Left lobe of liver (tissue), 2 donors: Measurements from ENCODE around the gene LRRC32. TPM values are rescaled to one million over a fixed set of nuclear protein-coding genes. Genes with fewer than 3 reads are reported as not detected.

Source experiments
- ATAC-seq: fragments of 200-7000 bp; cut with Tn5 transposase; one replicate; pipeline ENCODE4 v1.9.1; 2020; ENCODE audit warnings: mild to moderate bottlenecking, moderate library complexity
- DNase-seq: peaks from one replicate; pipeline ENCODE4 v3.0.0-alpha.2; 2020; ENCODE audit warnings: low spot score
- total RNA-seq: library from RNA; stranded (reverse); gene quantifications from one replicate; pipeline ENCODE4 v1.2.1, GENCODE V29; 2021
- donor health status: DM: no; HTN: no; CAD: no; lungs with moderate emphysema.
- donor health status: DM: no; HTN: yes; CAD: no.

Gene LRRC32
- total RNA-seq, 1 donor from 2014 or later, result 10.5 TPM

DNA sequence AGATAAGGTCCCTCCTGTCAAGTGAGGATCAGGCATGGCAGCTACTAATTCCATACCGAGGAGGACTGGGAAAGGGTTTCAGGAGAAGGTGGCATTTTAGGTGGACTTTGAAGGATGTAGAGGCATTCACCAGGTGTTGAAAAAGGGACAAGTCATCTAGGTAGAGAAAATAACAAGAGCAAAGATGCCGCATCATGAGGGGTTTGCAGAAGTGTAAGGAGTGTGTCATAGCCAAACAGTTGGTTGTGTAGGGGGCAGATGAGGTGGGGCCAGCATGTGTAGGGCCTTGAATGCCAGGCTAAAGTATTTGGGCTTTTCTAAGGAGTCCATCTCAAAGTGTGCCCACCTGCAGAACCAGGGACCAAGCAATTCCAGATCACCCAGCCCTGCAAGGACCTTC, 11.6 kb upstream of the LRRC32 start:
- DNase-seq (no peak), ATAC-seq (no peak)

DNA sequence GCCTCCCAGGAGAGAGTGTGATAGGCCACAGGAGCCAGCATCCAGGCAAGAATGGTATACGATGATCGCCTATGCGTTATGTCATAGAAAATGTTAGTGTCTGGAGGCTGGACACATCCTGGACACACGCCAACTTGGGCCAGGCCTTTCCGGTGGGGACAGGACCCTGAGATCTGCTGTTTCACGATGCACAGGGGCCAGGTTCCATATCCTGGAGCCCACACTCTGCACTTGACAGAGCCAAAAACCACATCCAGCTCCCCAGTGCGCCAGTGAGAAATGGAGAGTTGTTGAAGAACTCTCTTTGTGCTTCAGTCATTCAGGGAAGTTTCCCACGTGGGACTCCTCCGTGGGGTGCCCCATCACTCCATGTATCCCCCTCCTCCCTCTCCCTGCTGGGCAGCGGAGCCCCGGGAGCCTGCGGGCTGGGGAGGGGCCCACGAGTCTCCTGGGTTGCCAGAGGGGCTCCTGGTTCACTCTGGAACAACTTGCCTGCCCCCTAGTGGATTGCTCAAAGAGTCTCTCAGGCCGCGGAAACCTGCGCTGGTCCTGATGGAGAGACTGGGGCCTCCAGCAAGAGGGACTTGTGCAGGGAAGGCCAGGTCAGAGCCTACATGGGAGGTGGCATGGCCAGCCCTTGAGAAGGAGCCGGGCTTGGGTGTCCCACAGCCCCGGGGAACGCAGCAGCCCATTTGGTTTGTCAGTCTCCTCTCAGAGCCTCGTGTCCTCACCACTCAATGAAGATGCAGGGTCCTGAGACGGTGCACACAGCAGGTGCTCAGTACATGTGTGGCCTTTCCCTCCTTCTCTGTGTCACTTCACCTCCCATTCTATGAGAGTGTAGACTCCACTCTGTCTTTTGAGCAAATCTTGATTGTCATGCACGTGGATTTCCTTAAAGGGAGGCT, 10.2 kb upstream of the LRRC32 start:
- ATAC-seq (peak; percentile 83), DNase-seq (peak; percentile 67)

DNA sequence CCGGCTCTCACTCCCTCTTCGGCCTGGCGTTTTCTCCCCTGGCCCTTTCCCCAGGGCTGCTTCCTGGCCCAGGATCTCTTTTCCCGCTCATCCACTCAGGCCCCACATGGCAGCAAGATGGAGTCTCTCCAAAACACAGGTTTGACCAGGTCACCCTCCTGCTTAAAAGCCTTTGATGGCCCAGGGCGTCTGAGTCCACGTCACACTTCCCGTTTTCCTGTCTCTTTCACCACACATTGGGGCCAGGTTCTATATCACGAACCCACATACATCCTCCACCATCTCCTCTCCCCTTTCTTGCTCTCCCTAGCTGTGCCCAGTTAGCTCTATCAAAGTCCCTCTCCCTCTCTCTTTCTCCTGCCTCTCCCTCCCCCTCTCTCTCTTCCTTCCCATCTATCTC, 7.8 kb upstream of the LRRC32 start:
- ATAC-seq (no peak), DNase-seq (no peak)

DNA sequence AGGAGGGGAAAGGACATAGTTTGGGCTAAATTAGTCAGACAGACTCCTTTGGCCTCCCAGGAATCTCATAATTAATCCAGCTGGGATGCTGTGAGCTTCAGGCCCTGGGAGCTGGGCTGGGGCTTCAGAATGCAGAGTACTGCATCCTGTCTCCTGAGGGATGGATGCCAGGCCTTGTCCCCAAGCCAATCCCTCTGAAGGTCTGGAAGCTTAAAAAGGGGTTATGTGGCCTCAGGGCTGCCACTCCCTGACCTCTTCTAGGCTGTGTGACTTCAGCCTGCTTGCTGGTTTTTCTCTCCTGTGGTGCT, 6.9 kb upstream of the LRRC32 start:
- DNase-seq (no peak), ATAC-seq (no peak)

DNA sequence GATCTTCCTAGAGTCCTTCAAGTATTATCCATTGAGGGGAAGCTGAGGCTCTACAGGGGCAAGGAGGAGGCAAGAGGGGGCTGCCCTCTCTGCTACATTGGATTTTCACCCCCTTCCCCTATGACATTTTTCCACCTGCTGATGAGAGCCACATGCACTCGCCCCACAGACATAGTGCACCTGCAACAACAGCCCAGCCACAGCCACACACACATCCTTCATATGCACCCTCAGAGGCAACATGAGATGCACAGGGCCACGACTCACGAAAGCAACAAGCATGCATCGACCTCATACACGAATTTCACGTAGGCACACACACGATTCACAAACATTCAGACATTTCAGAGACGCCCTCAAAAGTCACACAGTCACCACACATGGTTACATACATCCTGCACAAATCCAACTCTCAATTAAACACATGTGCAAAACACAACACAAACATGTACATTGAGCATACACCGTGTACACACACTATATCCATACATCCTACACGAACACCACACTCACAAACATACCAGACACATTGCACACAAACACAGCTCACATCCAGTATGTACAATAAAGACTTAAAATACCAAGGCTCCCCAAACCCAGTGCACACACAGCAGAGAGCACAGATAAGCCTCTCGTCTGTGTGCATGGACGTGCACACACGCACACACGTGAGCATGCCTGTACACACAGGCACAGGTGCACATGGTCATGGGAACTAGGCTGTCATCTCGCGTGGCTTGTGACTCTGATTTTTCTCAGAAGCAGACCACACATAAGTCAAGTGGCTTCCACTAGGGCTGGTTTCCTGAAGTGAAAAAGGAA, 6.3 kb upstream of the LRRC32 start:
- no peak for DNase-seq
- no peak for ATAC-seq

DNA sequence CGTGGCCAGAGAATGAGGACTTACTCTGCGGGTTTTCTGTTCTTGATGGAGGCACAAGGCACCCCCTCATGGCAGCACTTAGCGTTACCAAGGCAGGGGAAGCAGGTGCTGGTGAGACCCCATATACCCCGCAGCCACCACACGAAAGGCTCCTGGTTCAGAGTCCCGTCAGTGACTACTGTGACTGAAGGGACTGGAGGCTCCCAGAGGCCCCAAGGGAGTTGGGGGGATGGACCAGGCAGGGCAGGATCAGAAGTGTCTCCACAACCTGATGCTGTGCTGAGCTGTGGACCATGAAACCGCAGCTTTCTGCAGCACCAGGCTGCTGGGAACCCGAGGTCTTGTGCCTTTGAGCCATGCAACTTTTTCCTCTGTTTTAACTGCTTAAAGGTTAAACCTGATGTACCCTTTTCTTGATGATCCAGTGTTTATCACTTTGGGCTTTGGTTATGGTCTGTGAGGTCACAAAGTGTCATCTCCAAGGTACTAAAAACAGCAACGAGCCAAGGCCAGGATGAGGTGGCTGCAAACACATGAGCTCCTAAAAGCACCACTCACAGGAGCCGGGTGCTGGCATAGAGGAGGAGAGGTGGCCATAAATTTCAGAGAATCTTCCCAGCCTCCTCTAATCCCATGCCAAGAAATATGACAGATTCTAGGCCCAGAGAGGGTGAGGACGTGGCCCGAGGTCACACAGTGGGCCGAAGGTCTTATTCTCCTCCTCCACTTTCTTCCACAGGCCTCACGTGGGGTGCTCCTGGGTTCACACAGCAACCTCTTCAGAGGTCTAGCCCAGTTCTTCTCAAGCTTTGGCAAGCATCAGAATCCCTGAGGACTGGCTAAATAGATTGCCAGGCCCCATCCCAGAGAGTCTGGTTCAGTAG, 4.2 kb upstream of the LRRC32 start:
- ATAC-seq, result no peak
- no peak for DNase-seq

DNA sequence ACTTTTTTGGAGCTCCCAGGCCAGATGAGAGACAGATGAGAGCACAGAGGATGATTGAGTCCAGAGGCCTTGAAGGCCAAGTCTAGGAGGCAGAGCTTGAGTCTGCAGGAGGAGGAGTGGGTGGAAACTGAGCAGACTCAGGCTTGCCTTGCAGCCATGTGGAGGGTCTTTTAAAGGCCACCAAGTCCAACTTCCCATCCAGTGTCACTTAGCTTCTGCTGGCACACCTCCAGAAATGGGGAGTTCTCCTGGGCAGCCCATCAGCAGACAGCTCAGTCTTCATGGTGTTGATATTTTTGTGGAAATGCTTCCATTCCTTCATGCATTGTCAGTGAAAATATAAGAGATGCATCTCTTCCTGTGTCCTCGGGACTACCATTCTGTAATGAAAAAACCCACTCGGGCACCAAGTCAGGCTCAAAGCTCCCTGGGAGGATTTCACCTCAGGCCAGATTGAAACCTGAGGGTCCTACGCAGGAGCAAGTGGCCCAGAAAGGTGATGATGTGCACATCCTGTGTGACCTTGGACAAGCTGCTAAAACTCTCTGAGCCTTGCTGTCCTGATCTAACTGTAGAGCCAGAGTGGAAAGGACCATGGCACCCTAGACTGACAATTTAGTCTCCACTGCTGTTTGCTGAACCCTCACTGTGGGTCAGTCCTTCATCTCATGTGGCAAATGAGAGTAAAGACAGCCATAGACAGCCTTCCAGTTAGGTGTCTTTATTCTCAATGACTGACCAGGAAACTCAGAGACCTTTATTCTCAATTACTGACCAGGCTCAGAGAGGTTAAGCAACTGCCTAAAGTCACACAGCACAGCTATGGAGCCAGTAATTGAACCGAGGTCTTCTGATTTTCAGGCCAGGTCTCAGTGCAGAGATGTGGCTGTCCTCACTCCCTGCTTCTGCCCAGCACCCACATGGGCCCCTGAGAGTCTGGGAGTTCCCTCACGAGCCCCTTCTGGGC, 2.9 kb upstream of the LRRC32 start:
- DNase-seq (no peak), ATAC-seq (no peak)

DNA sequence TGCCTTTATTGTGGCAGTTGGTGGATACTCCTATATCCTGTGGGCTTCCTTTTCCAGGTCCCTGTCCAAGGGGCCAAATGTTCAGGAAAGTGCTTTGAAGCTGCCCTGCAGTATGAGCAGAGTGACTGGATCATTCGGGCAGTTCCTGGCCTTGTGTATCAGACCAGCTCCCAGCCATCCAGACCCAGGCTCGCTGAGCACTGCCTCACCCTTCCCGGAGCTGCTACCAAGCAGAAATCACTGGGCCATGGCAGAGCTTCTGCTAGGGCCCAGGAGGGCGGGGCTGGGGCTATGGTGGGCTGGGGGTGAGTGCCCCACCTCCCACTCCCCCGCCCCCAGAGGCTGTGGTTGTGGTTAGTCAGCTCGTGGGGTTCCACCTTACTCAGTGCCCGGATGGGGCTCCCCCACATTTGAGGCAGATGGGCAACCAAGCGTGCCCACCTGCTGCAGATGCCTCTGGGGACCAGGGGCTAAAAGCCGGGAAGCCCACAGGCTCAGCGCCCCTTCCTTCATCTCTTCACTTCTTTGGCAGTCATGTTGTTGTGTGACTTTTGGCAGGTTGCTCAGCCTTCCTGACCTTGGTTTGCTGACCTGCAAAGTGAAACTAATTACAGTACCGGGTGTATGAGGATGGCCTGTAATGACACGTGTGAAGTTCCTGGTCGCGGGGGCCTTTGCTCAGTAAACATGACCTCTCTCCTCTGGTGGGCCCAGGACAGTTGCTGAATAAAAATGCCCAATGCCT, 2.1 kb upstream of the LRRC32 start:
- DNase-seq, result no peak
- ATAC-seq, result peak; percentile 33

DNA sequence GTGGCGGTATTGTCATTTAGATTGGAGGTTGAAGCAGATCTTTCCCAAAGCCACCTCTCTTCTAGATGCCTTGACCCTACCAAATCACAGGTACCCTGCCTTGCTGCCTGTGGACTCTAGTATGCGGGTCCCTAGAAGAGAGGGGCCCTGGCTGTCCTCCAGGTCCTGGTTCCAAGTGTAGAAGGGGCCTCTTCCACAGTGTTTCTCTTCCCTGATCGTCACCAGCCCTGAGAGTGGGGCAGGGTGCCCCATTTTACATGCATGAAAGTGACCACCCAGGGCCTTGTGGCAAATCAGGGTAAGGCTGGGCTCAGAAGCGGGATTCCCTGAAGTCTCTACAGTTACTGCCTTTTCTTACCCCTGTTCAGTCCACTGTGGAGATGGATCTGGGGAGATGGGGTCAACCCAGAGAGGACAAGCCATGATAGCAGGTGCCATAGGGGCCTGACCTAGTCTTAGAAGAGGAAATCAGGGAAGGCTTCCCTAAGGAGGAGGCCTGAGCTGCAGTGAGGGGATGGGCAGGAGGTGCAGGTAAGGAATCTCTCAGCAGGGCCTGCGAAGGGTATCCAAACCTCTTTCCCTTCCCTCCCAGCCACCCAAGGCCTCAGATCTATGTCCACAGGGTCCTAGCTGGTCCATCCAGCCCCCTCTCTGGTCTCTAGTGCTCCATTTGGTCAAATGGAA, 1.2 kb upstream of the LRRC32 start:
- DNase-seq, result no peak

DNA sequence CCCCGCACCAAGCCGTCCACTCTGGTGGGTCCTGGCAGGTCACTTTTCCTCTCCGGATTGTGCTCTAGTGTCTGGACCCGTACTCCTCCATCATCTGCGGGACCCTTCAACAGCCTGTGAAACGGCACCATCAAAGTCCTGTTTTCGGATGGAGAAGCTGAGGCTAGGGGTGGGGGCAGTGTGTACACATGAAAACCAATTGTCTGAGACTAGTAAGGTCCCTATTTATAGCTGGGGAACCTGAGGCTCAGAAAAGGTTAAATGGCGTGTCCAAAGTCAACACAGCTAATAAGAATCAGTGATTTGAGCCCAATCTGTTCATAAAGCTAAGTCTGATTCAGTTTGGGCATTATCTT, 668 bp upstream of the LRRC32 start:
- ATAC-seq (no peak), DNase-seq (no peak)

More for the DNA sequence above, 1.2 kb upstream of the LRRC32 start:
- no peak for ATAC-seq

DNA sequence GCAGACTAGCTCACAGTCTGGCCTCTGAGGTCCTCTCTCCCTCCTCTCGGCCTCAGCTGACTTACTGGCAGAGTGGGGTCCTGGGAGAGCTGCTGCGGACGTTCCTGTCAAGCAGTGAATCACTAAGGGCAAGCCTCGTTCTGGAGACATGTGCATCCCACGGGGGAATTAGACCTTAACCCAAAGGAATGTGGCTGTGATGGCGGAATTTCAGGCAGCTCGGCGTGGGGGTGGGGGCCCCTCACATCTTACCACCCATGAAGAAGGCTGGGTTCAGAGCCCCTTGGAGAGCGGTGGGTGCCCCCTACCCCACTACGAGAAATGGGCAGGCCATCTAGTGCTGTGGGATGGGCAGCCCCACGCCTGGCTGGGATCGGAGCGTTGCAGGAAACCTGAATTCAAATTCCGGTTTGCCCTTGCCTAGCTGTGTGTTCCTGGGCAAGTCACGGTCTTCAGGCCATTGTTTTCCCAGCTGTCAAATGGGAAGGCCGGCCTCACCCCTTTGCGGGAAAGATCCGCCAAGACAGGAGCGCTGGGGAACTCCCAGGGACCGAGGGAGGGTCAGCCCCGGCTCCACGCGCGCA, 554 bp downstream of the LRRC32 start:
- no peak for ATAC-seq
- no peak for DNase-seq

DNA sequence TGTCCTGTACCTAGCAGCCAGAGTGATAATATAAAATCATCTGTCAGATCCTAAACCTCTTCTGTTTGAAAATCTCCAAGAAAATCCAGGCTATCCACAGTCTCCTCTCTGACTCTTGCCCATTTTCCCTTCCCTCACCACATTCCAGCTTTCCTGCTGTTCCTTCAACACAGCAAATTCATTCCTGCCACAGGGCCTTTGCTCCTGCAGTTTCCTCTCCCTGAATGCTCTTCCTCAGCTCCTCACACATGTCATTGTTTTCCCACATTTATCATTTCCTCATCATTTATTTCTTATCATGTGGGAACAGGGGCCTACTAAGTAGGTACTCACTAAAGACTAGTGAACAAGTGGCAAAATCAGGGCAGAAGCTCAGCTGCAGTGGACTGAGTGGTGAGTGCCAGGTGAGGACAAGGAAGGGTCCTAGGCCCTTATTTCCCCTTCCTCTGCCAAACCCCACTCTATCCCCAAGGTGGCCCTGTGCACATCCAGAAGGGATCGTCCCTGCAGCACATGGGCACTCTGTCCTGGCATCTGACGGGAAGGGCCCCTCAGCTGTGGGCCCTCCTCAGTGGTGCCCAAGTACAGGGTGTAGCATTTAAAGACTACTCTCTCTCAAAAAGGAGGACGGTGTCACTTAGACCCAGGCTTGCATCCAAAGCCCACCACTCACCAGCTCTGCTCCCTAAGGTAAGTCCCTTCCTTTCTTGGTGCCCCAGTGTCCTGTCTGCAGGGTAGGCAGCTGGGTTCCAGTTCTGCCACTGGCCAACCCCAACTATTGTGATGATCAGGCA, 2.0 kb downstream of the LRRC32 start:
- DNase-seq (no peak), ATAC-seq (no peak)

DNA sequence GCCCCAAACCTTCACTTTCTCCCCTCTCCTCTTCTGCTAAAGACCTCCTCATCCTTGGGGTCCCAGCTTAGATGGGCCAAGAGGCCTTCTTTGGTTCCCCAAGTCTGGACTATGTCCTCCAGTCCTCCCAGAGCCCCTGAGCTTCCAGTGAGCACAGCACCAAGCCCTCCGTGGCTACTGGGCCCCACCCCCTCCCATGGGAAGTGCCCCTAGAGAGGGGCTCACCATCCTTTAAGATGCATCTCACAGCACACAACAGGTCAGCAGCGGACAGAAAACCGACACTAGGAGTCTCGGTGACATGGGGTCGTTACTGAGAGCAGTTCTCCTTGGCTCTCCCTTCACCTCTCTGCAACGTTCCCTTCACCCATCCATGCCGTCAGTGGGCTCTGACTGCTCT, 2.7 kb downstream of the LRRC32 start:
- ATAC-seq (no peak), DNase-seq (no peak)

DNA sequence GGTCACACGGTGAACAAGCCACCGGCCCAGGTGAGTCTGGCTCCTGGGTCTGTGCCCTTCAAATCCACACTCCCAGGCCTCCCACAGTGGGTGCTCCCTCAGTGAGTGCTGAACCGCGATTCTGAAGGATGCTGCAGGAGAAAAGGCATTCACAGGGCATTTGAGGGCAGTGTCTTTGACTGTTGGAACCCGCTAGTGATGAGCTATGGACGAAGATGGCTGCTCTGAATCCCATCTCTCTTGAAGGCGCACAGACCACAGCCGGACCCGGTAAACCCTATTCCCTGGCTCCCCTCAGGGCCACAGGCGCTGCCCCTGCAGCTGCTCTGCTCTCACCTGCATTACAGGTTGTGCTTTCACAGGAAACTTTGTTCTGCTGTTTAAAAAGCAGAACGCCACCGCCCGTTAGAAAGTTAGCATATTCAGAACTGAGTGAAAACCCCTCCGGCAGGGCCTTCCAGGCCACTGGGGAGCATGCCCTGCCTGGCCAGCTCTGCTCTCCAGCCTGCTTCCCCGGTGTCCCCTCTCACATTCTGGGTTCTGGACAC, 3.2 kb downstream of the LRRC32 start:
- DNase-seq, result no peak

DNA sequence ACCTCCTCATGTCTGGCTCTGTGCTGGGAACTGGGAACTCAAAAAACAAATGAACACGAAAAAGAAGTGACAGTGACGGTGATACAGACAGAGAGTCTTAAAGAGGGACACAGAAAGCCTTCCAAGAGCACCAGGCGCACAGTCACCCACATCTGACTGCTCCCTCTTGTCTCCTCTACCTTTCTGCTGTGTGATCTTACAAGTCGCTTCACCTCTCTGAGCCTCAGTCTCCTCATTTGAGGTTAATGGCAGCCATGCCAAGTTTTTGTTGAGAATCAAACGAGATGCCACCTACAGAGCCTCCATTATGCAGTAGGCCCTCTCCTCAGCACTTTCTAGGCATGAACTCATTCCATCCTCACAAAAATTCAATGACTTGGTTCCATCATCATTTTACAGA, 3.7 kb downstream of the LRRC32 start:
- no peak for DNase-seq
- no peak for ATAC-seq

More for the DNA sequence above, 3.2 kb downstream of the LRRC32 start:
- no peak for ATAC-seq

DNA sequence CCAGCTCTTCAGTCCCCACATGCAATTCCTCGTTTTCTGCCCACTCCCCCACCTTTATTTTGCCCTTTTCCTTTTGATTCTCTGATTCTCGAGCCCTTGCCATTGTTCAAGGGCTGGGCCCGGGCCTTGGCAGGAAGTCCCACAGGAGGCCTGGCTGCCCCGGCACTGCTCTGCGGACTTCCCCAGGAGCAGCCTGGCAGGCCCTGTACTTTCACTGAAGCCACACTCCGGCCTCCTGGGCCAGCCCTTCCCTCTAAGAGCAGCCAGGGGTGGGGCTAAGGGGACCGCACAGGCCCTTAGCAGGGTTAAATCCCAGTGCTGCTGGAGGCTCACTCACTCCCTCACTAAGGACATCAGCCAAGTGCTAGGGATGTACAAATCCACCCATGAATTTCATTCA, 4.1 kb downstream of the LRRC32 start:
- ATAC-seq (peak; percentile 31), DNase-seq (no peak)

DNA sequence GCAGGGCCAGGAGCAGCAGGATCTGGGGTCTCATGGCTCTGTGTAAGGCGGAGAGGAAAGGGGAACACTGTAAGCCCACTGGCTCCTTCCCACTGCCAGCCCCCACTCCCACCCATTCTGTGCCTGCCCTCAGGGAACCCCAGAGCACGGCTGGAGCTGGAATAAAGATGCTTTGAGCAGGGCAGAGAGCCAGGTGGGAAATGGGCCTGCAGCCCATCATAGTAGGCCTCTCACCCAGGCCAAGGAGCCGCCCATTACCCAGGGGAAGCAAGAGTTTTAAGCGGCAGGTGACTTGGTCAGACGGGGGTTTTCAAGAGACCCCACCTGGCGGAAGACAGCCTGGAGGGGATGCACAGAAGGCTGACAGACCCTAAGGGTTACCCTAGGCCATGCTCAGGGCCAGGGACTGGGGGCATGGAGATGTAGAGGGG, 4.6 kb downstream of the LRRC32 start:
- no peak for ATAC-seq
- no peak for DNase-seq
